ENCODE results near the gene LSMEM2.

The LSMEM2 gene

DNA sequence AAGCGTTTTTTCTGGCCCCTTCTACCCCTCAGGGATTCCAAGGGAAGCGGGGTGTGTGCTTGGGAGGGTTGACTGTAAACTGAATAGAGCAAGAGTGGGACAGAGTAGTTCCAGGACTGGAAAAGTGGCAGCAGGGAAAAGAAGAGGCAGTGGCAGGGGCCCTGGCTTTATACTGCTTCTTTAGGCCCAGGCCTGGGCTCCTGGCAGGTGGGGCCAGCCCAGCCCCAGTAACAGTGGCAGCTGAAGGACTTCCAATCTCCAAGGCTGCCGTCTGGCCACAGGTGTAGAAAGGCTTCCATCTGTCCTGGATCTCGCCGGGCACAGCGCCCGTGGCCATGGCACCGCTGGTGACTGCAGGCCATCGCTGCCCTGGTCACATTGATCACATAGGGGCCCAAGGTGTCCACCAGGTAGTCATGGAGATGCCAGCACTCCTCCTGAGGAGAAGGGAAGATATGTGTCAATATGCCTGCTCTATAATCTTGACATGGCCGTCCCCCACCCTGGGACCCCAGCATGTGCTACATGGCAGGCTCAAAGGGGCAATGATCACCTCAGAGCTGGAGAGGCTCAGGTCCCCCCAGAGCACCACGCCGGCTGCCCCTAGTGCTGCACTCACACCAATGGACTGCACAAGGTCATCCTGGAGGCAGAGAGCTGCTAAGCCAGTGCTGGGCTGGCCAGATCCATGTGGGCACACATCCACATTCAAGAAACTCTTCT is 14.4 kb downstream of the LSMEM2 start:
- Histone ChIP-seq H3K27ac (peak overlapping the region; percentile 88 to 89), H3K4me3 (peak overlapping the region; percentile 94)
- DNase-seq (ENCODE audit: low spot score), result peak; percentile 72
- TF ChIP-seq, protein P1, sequence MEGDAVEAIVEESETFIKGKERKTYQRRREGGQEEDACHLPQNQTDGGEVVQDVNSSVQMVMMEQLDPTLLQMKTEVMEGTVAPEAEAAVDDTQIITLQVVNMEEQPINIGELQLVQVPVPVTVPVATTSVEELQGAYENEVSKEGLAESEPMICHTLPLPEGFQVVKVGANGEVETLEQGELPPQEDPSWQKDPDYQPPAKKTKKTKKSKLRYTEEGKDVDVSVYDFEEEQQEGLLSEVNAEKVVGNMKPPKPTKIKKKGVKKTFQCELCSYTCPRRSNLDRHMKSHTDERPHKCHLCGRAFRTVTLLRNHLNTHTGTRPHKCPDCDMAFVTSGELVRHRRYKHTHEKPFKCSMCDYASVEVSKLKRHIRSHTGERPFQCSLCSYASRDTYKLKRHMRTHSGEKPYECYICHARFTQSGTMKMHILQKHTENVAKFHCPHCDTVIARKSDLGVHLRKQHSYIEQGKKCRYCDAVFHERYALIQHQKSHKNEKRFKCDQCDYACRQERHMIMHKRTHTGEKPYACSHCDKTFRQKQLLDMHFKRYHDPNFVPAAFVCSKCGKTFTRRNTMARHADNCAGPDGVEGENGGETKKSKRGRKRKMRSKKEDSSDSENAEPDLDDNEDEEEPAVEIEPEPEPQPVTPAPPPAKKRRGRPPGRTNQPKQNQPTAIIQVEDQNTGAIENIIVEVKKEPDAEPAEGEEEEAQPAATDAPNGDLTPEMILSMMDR (IDR thresholded peaks at IDR 0.05), result no peak

GRCh38 chr3:50294089-50294488 is 15.2 kb downstream of the LSMEM2 start:
- TF ChIP-seq, protein P1 (IDR thresholded peaks at IDR 0.05), result no peak
- no peak for DNase-seq (ENCODE audit: low spot score)
- Histone ChIP-seq H3K4me3 (no peak overlapping the region), H3K27ac (no peak overlapping the region)

GRCh38 chr3:50294492-50295403 is 15.9 kb downstream of the LSMEM2 start:
- H3K4me3 ChIP-seq, result no peak overlapping the region
- TF ChIP-seq, protein P1 (IDR thresholded peaks at IDR 0.05), result no peak
- H3K27ac ChIP-seq, result no peak overlapping the region
- DNase-seq (ENCODE audit: low spot score), result peak; percentile 74

GRCh38 chr3:50295553-50296431 is 16.9 kb downstream of the LSMEM2 start:
- peak; percentile 68 for DNase-seq (ENCODE audit: low spot score)
- TF ChIP-seq, protein P1 (IDR thresholded peaks at IDR 0.05), result no peak
- H3K4me3 ChIP-seq, result no peak overlapping the region
- H3K27ac ChIP-seq, result no peak overlapping the region

DNA sequence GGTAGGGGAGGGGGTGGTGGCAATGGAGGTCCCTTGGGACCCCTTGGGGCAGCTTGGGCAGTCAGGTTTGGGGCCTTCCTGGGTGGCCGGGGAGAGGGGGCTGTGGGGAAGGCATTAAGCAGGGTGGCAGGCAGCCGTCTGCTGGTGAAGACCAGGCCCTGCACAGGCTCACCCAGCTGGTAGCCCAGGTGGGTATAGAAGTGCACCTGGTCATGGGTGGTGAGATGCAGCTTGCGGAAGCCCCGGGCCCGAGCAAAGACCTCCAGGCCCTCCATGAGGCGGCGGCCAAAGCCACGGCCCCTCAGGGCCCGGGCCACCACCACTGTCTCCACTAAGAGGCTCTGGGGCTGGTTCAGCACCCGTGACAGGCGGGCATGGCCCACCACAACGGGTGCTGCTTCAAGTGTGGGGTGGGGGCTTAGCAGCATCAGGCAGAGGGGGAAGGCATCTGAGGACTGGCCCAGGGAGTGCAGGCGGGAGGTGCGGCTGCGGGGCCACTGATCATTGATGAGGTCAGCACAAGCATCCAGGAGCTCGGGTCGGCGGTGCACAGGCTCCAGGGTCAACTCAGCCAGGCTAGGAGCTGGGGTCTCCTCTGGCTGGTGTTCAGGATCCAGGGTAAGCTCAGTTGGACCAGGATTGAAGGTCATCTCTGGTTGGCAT is 18.0 kb downstream of the LSMEM2 start:
- Histone ChIP-seq H3K4me3 (no peak overlapping the region), H3K27ac (no peak overlapping the region)
- TF ChIP-seq, protein P1 (IDR thresholded peaks at IDR 0.05), result no peak
- DNase-seq (ENCODE audit: low spot score), result peak; percentile 75

DNA sequence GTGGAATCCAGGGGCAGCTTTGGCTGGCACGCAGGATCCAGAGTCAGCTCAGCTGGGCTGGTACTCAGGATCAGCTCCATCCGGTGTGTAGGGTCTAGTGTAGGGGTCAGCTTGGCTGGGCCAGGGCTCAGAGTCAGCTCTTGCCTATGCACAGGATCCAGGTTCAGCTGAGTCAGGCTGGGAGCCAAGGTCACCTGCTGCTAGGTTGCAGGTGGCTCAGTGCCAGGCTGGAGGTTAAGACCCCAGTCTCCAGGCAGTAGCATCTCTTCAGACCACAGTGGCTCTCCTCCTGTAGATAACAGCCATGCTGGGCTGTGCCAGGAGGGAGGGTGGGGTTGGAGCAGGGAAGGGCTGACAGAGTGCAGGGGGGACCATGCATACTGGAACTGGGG is 18.5 kb downstream of the LSMEM2 start:
- no peak overlapping the region for H3K4me3 ChIP-seq
- no peak overlapping the region for H3K27ac ChIP-seq
- TF ChIP-seq, protein P1 (IDR thresholded peaks at IDR 0.05), result no peak
- no peak for DNase-seq (ENCODE audit: low spot score)

Measured in coronary artery (tissue), 2 donors.